GM21825 (cell line): ENCODE measurements around the gene AEN.

Experiments used
- ATAC-seq: cut with Tn5 transposase; IDR thresholded peaks from one replicate; pipeline ENCODE4 v1.9.1; 2021; ENCODE audit warnings: mild to moderate bottlenecking, moderate library complexity; ENCODE audit not compliant: unreplicated experiment

The AEN gene

DNA sequence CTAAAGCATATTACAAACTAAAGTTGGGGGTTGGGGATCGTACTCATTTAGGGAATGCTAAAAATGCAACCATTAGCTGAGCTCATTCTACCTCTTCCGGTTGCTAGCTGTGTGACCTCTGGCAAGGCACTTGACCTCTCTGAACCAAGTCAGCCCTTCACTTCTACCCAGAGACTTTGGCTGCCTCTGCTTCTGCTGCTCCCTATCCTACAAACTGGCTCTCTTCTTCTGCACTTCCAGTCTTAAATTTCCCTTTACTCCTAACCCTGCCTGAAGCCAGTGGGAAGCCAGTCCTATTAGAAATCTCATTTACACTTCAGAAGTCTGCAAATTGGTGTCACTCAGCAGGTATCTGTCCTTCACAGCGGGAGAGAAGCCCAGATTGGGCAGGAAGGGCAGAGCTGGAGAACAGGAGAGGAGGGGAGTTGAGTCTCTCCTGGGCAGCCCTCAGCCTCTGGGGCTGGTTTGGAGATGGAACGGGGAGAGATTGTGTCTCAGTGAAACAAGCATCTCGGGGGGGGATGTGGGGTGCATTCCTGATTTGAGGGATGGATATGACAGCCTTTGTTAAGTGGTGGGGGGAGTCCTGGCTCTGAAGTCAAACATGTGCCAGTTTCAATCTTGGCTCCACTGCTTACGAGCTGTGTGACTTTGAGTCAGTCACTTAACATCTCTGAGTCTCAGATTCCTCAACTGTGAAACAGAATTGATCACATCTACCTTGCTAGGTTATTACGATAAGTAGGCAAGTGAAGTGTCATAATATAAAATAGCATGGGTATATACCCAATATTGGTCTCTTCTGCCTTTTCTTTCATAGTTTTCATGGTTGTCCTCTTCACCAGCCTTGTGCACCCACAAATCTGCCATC lies 7.8 kb upstream of the AEN start:
- ATAC-seq: no peak

DNA sequence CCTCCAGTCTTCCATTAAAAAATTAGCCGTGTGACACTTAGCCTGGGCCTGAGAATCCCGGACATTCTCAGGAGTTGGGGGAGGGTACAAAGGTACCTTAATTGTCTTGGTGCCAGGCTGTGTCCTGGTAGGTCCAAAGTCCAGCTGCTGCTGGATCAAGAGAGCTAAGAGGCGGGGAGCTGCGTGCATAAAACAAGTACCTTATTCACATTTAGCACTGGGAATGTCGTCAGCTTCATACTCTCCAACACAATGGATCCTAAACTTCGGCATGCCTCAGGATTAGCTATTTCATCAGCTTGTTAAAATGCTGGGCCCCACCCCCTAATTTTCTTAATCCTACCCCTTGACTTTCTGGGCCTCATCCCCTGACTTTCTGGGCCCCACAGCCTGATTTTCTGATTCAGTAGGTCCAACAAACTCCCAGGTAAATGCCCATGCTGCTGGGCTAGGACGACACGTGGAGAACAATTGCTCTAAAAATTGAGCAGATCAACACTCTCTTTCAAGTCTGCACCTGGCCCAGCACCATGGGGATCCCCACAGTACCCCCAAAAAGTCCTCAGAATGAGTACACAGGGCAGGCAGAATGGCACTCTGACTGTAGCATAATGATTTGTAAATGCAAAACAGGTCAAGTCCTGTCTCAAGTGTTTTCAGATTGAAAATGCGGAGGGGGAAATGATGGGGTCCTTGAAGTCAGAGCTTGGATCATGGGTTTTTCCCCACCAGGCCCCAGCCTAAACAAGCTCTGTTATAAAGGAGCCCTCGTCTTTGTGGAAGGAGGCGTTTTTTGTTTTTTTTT lies 5.6 kb upstream of the AEN start:
- ATAC-seq: no peak

DNA sequence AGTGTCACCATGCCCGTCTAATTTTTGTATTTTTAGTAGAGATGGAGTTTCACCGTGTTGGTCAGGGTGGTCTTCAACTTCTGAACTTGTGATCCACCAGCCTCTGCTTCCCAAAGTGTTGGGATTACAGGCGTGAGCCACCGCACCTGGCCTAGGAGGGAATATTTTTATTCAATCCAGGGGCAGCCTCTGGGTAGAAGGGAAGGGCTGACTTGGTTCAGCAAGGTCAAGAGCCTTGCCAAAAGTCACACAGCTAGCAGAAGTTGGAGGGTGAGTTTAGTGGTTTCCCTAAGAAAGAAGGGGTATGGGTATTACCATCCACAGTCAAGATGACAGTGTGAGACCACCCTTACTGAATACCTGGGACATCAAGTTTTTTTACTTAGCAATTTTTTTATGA lies 4.9 kb upstream of the AEN start:
- no peak for ATAC-seq

DNA sequence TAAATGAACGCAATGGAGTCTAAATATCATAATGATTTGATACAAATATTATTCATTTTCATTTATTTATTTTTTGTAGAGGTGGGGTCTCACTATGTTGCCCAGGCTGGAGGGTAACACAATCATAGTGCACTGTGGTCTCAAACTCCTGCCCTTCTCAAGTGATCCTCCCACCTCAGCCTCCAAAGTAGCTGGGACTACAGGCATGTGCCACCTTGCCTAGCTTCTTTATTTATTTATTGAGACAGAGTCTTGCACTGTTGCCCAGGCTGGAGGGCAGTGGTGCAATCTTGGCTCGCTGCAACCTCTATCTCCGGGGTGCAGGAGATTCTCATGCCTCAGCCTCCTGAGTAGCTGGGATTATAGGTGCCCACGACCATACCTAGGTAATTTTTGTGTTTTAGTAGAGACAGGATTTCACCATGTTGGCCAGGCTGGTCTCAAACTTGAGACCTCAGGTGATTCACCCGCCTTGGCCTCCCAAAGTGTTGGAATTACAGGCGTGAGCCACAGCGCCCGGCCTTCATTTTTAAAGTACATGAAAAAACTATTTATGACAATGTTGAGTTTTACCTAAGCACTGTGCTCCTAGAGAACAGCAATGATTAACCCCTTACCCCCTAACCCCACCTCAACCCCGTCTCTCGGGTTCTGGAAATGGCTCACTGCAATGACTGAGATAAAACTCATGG lies 4.0 kb upstream of the AEN start:
- no peak for ATAC-seq

DNA sequence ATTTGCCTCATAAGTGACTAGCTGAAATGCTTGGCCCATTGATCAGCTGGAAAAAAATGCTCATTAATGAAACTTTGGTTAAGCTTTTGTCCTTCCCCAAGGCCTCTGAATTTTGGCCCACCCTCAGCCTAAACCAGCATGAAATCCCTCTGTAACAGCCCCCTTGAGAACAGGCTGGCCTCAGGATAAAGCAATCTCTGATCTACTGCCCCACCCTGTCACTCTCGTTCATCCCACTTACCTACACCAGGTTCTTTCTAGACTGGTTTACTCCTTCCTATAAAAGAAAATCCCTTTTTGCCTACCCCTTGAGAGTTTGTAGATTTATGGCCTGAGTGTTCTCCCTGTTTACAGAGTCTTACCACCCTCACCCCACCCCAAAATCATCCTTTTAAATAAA lies 3.4 kb upstream of the AEN start:
- no peak for ATAC-seq

DNA sequence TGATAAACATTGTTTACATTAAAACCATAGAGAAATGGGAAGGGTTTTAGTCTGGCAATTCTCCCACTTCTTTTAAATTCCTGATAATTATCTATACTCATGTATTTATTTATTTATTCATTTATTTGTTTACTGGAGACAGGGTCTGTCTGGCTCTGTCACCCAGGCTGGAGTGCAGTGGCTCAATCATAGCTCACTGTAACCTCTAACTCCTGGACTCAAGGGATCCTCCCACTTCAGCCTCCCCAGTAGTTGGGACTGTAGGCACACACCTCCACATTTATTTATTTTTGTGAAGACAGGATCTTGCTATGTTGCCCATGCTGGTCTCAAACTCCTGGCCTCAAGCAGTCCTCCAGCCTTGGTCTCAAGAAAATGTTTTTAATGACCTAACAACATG lies 2.5 kb upstream of the AEN start:
- ATAC-seq: no peak

DNA sequence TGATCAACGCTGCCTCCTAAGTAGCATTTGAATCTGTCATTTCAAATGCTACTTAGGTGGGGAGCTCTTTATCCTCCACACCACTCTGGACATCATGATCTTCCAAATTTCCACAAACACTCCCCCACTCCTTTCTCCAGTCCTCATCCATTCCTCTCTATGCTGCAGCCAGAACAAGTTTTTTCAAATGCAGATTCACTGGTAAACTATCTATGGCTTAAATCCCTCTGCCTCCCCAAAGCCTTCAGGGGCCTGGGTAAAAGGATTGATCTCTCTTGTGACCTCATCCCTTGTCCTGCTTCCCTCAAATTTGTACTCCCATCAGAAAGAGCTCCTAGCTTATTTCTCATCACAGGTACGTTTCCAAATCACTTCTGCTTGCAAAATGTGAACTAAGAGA lies 1.3 kb upstream of the AEN start:
- no peak for ATAC-seq

DNA sequence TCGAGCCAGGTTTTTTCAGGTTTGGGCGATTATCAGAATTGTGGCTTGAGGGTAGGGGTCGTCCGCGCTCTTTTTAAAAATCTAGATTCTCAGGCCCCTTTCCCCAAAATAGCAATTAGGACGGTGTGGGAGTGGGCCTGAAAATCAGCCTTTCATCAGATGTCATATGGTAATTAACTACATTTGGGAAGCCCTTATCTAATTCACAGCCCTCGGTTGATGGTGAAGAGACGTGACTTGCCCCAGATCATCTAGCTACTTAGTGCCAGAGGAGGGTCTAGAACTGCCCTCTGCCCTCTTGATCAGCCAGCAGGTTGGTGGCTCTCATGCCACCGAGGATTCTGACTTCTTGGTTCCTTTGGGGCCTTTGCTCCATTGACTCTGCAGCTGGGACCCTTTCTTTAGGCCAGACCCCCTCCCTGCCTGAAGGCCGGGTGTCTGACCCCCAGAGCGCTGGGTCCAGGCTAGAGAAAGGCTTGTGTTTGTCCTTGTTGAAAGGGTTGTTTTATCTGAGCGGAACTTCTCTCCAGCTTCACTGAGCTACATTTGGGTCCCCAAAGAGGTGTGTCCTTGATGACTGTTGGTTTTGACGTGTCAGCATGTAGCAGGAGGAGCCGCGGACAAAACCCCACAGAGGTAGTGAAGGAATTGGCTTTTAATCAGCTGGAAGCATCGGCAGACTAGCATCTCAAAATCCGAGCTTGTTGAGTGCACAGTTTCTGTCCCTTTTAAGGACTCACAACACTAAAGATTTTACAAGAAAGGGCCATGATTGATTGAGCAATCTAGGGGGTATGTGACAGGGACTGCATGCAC lies 857 bp downstream of the AEN start:
- ATAC-seq: peak; percentile 31

DNA sequence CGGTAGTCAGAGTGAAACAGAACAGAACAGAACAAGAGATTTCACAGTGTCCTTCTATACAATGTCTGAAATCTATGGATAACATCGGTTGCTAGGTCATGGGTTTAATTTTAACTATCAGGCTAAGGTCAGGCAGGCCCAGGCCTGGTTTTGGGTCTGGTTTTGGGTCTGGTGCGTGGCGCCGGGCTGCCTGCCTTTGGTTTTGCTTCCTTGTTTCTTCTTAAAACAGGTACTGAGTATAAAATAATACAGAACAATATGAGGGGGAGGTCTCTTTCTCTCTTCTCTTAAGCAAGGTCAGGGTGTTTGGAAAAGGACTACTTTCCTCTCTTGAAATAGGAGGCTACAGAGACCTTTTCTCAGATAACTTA lies 1.4 kb downstream of the AEN start:
- no peak for ATAC-seq

DNA sequence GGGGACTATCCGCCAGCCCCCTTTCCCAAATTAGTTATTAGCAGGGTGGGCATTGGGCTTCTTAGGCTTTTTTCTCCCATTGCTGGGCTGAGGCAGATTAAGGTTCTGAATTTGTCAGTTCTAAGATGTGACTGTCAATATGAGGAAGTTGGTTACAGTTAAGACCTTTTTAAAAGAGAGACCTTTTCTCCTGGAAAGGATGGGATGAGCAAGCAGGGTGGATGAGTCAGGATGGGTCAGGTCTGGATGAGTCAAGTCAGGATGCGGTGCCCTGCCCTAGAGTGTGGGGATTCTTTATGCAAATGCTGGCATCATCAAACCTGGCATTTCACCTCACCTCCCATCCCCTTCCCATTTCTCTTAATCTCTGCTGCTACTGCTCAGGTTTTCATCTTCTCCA lies 1.9 kb downstream of the AEN start:
- ATAC-seq: no peak

DNA sequence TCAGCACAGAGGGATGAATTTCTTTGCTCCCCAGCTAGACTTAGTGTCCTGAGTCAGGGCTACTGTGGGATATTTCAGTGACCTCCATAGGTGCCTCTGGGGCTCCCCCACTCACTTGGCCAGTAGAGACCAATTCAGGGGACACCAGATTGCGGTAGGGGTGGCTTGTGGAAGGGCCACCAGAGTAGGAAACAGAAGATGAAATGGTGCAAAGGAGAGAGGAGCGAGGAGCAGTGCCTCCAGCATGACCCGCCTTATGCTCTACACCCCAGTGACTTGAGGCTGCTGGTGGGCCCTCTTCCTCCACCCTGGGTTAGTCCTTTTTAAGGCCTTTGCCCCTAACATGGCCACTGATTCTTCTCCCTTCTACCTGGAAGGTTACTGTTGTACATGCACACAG lies 2.5 kb downstream of the AEN start:
- ATAC-seq: no peak

DNA sequence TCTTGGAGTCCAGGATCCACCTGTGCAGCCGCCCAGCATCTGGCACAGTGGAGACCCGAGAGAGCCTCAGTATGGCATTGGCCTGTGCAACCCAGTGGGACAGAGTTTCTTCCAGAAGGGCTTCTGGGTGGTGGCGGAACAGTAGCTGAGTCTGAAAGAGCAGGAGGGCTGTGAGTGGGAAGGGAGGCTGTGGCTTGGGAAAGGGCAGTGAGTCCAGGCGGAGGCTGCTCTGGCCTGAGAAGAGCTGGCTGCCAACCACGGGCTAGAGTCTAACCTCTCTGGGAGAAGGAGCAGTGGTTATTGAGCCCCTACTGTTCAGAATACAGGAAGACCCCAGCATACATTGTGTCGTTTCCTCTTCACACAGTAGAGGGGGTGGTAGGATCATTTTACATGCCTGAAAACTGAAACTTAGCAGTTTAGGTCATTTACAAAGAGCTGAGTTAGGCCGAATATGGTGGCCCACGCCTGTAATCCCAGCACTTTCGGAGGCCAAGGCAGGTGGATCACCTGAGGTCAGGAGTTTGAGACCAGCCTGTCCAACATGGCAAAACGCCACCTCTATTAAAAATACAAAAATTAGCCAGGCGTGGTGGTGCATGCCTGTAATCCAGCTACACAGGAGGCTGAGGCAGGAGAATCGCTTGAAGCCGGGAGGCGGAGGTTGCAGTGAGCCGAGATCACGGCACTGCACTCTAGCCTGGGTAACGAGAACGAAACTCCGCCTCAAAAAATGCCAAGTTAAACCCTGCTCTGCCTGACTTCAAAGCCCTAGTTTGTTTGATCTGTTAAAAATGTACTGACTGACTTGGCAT lies 3.2 kb downstream of the AEN start:
- ATAC-seq: peak; percentile 28

DNA sequence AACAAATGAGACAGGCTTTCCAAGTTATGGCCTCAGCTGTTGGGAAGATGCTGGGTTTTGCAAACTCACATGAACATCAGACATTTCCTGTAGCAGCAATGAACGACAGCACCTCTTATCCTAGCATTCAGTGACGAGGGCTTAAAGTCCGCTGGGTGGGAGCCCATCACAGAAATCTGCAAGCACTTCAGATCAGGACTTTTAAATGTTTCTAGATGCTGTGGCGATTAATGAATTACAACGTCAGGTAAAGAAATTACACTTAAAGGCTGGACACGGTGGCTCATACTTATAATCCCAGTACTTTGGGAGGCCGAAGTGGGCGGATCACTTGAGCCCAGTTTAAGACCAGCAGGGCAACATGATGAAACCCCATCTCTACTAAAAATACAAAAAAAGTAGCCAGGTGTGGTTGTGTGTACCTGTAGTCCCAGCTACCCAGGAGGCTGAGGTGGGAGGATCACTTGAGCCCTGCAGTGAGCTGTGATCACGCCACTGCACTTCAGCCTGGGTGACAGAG lies 3.9 kb downstream of the AEN start:
- no peak for ATAC-seq

DNA sequence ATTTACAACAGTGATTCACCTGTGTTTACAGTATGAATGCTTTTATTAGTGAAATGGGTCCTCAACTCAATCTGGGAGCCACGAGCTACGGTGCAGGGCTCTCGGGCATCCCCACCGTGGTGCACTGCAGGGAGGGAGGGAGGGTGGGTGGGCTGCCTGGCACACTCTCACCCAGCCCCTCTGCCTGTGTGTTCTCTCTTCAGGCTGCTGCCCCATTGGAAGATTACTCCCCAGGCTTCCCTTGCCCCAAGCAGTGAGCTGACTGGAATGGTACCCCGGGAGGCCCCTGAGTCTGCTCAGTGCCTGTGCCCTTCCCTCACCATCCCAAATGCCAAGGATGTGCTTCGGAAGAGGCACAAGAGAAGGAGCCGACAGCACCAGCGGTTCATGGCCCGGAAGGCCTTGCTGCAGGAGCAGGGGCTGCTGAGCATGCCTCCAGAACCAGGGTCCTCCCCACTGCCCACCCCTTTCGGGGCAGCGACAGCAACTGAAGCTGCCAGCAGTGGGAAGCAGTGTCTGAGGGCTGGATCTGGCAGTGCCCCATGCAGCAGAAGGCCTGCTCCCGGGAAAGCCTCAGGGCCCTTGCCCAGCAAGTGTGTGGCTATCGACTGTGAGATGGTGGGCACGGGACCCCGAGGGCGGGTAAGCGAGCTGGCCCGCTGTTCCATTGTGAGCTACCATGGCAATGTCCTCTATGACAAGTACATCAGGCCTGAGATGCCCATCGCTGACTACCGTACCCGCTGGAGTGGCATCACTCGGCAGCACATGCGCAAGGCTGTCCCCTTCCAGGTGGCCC lies 5.0 kb downstream of the AEN start:
- no peak for ATAC-seq

DNA sequence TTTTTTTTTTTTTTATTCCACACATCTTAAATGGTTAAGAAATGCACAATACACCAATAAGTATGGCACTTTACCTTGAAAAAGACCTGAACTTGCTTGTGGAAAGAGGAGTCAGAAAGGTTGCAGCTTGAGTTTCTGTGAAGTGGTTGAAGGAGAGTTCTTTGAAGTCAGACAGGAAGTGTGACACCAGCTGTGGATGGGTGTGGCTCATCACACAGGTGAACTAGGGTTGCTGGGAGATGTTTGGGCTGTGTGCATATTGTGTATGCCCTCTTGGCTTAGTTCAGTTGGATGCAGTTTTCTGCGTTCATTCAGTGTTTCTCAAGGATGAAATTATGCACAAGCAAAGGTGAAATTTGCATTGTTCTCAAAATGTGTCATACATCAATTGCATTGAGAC lies 6.3 kb downstream of the AEN start:
- peak; percentile 40 for ATAC-seq

DNA sequence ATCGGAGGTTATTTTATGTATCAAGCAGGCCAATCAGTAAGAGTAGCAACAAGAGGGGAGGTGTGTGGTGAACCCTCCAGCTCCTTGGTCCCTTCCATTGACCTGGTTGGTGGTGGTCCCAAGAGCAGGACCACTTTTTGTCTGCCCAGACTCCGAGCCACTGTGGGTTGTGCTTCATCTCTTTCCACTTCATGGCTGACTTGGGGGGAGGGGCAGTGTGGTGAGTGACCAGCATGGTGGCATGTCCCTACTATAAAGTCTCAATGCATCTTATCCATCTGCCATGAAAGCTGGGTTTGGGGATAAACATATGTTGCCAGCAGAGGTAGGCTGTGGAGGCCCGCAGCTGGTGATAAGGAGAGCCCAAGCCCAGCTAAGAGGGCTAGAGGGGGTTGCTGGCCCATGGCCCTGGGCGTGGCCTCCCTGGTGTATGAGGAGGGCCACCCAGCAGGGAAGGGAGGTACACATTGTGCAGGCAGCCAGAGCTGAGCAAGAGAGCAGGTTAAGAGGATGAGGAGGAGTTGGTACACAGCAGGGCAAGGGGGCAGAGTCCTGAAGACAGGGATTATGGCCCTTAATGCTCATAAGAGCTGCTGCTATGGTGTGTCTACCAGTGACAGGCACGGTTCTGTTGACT lies 7.0 kb downstream of the AEN start:
- ATAC-seq: no peak

DNA sequence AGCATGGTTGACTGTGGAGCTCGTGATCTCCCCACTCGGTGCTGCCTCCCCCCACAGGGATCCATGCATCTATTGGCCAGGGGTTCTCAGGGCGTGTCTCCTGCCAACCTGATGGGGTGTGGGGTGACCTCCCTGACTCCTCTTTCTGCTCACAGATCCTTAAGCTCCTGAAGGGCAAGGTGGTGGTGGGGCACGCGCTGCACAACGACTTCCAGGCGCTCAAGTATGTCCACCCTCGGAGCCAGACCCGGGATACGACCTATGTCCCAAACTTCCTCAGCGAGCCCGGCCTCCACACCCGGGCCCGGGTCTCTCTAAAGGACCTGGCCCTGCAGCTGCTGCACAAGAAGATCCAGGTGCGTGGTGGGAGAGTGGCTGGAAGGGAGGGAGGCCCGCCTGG lies 7.9 kb downstream of the AEN start:
- no peak for ATAC-seq

DNA sequence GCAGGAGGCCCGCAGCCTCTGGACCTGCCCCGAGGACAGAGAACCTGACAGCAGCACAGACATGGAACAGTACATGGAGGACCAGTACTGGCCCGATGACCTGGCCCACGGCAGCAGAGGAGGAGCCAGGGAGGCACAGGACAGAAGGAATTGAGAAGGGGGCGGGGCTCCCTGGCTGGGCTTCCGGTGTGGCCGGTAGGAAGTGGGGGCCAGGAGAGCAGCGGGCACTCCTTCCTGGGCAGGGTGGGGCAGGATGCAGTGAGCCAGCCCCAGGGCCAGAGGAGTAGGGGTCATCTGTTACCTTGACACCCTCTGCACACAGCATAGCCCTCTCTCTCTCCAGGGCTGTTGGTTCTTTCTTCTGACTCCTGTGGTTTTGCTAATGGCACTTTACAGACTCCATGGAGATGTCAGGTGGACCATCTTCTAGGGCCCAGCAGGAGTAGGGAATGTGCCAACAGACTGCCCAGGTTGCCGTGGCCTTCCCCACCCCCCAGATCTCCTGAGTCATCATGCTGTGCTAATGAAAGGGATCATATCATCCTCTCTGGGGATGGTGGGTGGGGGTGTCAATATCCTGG lies 9.1 kb downstream of the AEN start:
- ATAC-seq: no peak
